Neural crest cell (in vitro differentiated cells): ENCODE results near the gene SYP. TPM values are rescaled to one million over a fixed set of nuclear protein-coding genes. Genes with fewer than 3 reads are reported as not detected.

Source experiments
- DNase-seq: peaks from one replicate; pipeline ENCODE4 v3.0.0; 2021; ENCODE audit warnings: low read depth, mixed read lengths, low spot score
- H3K27ac Mint-ChIP-seq: one replicate; pipeline ENCODE4 v1.8.0; 2021; ENCODE audit warnings: mild to moderate bottlenecking, mixed read lengths; ENCODE audit not compliant: unreplicated experiment
- H3K27me3 Mint-ChIP-seq: 2 replicates; pipeline ENCODE4 v1.8.0; 2021; ENCODE audit warnings: low read depth, mild to moderate bottlenecking, mixed read lengths
- H3K36me3 Mint-ChIP-seq: 2 replicates; pipeline ENCODE4 v1.8.0; 2021; ENCODE audit warnings: low read depth, mild to moderate bottlenecking, mixed read lengths
- H3K4me1 Mint-ChIP-seq: 2 replicates; pipeline ENCODE4 v1.8.0; 2021; ENCODE audit warnings: mixed read lengths
- H3K4me3 Mint-ChIP-seq: one replicate; pipeline ENCODE4 v1.8.0; 2021; ENCODE audit warnings: mild to moderate bottlenecking, mixed read lengths
- H3K9me3 Mint-ChIP-seq: 2 replicates; pipeline ENCODE4 v1.8.0; 2021; ENCODE audit warnings: mixed read lengths
- CTCF ChIP-seq: fragments of 200-600 bp; sonication (generic); conservative IDR thresholded peaks from 2 replicates; pipeline ENCODE4 v1.5.0; 2021; ENCODE audit warnings: antibody characterized with exemption, mild to moderate bottlenecking
- total RNA-seq: library from RNA; stranded (reverse); gene quantifications from 2 replicates; pipeline ENCODE4 v1.2.1, GENCODE V29; 2021

The SYP gene
- total RNA-seq, 1 donor from 2014 or later, result 10.2 TPM

- TF ChIP-seq CTCF, result no peak
- Mint-ChIP-seq H3K27me3 (peaks cover 9% of the 10 kb centered on the region), H3K4me1 (peaks cover 6% of the 10 kb centered on the region), H3K27ac (no peak overlapping the region), H3K4me3 (no peak overlapping the region), H3K9me3 (peaks cover 3% of the 10 kb centered on the region), H3K36me3 (peaks cover 3% of the 10 kb centered on the region)
- DNase-seq, result no peak
Measured at GRCh38 chrX:49230500-49231232, 30.7 kb upstream of the SYP start.

- no peaks in the 10 kb centered on the region for H3K4me1 Mint-ChIP-seq
- H3K27me3 Mint-ChIP-seq, result peaks cover 26% of the 10 kb centered on the region
- H3K36me3 Mint-ChIP-seq, result peaks cover 3% of the 10 kb centered on the region
- no peak overlapping the region for H3K4me3 Mint-ChIP-seq
- no peak for DNase-seq
- no peak overlapping the region for H3K27ac Mint-ChIP-seq
- TF ChIP-seq CTCF, result no peak
- H3K9me3 Mint-ChIP-seq, result peaks cover 3% of the 10 kb centered on the region
Measured at GRCh38 chrX:49228185-49228584, 28.2 kb upstream of the SYP start.

- Mint-ChIP-seq H3K9me3 (peaks cover 3% of the 10 kb centered on the region), H3K27me3 (peaks cover 29% of the 10 kb centered on the region), H3K27ac (no peak overlapping the region), H3K4me3 (no peak overlapping the region), H3K36me3 (peaks cover 3% of the 10 kb centered on the region), H3K4me1 (no peaks in the 10 kb centered on the region)
- no peak for DNase-seq
- no peak for TF ChIP-seq CTCF
Measured at GRCh38 chrX:49227726-49228125, 27.7 kb upstream of the SYP start.

- no peak for DNase-seq
- H3K9me3 Mint-ChIP-seq, result peaks cover 5% of the 10 kb centered on the region
- H3K4me3 Mint-ChIP-seq, result no peak overlapping the region
- H3K36me3 Mint-ChIP-seq, result peaks cover 3% of the 10 kb centered on the region
- no peak overlapping the region for H3K27ac Mint-ChIP-seq
- no peaks in the 10 kb centered on the region for H3K4me1 Mint-ChIP-seq
- TF ChIP-seq CTCF, result no peak
- peaks cover 30% of the 10 kb centered on the region for H3K27me3 Mint-ChIP-seq
Measured at GRCh38 chrX:49226946-49227345, 27.0 kb upstream of the SYP start.

- Mint-ChIP-seq H3K27me3 (peaks cover 37% of the 10 kb centered on the region), H3K36me3 (peaks cover 3% of the 10 kb centered on the region), H3K4me3 (no peak overlapping the region), H3K4me1 (no peaks in the 10 kb centered on the region), H3K27ac (no peak overlapping the region), H3K9me3 (peaks cover 9% of the 10 kb centered on the region)
- TF ChIP-seq CTCF, result no peak
- DNase-seq, result no peak
Measured at GRCh38 chrX:49225858-49226257, 25.9 kb upstream of the SYP start.
